Trophoblast cell (in vitro differentiated cells and primary cell): Measurements from ENCODE around the gene PDE6B.
A peak's percentile ranks its signal among the peaks of the same experiment; 100 is the strongest.

Experiments
- DNase-seq, 2 donors: peaks; one replicate each; pipeline ENCODE4 v3.0.0-alpha.2; 2016
- H2AFZ ChIP-seq: 2 replicates; pipeline ENCODE4 v1.6.1; 2013; ENCODE audit warnings: low read length, moderate library complexity, mild to moderate bottlenecking; ENCODE audit not compliant: insufficient read depth, poor library complexity
- H2AK5ac ChIP-seq: 2 replicates; pipeline ENCODE4 v1.6.1; 2013; ENCODE audit warnings: mild to moderate bottlenecking, low read length
- H2BK120ac ChIP-seq: 2 replicates; pipeline ENCODE4 v1.6.1; 2013; ENCODE audit warnings: low read length, mild to moderate bottlenecking, moderate library complexity; ENCODE audit not compliant: insufficient read depth, poor library complexity
- H2BK12ac ChIP-seq: 2 replicates; pipeline ENCODE4 v1.6.1; 2013; ENCODE audit warnings: mild to moderate bottlenecking, low read length, moderate library complexity
- H2BK5ac ChIP-seq: 2 replicates; pipeline ENCODE4 v1.6.1; 2013; ENCODE audit warnings: low read length, low read depth, moderate library complexity, mild to moderate bottlenecking; ENCODE audit not compliant: poor library complexity
- H3K14ac ChIP-seq: 2 replicates; pipeline ENCODE4 v1.6.1; 2013; ENCODE audit warnings: mild to moderate bottlenecking, low read length
- H3K18ac ChIP-seq: 2 replicates; pipeline ENCODE4 v1.6.1; 2013; ENCODE audit warnings: mild to moderate bottlenecking, low read length
- H3K23ac ChIP-seq: 2 replicates; pipeline ENCODE4 v1.6.1; 2013; ENCODE audit warnings: low read length
- H3K27ac ChIP-seq: 2 replicates; pipeline ENCODE4 v1.5.1; 2013; ENCODE audit warnings: low read depth, mild to moderate bottlenecking, inconsistent platforms, low read length, moderate library complexity
- H3K27me3 ChIP-seq: 2 replicates; pipeline ENCODE4 v1.6.1; 2013; ENCODE audit warnings: inconsistent platforms, mild to moderate bottlenecking, low read length, moderate library complexity; ENCODE audit not compliant: insufficient read depth
- H3K36me3 ChIP-seq, 2 experiments: 1 replicate in 1 of 2; 2 replicates in 1 of 2; pipeline ENCODE4 v1.6.1; 2013; ENCODE audit warnings: low read length in 2 of 2, mild to moderate bottlenecking in 2 of 2, moderate library complexity in 1 of 2; ENCODE audit not compliant: insufficient read depth in 2 of 2, control insufficient read depth in 1 of 2
- H3K4ac ChIP-seq: 2 replicates; pipeline ENCODE4 v1.6.1; 2013; ENCODE audit warnings: low read depth, mild to moderate bottlenecking, low read length, moderate library complexity
- H3K4me1 ChIP-seq, 2 experiments: 1 replicate in 1 of 2; 2 replicates in 1 of 2; pipeline ENCODE4 v1.6.1; 2013; ENCODE audit warnings: low read length in 2 of 2, mild to moderate bottlenecking in 2 of 2, moderate library complexity in 1 of 2; ENCODE audit not compliant: insufficient read depth in 2 of 2, control insufficient read depth in 1 of 2
- H3K4me2 ChIP-seq: 2 replicates; pipeline ENCODE4 v1.6.1; 2013; ENCODE audit warnings: inconsistent platforms, mild to moderate bottlenecking, low read length, moderate library complexity
- H3K4me3 ChIP-seq: 2 replicates; pipeline ENCODE4 v1.5.1; 2013; ENCODE audit warnings: mild to moderate bottlenecking, low read depth, low read length, inconsistent platforms
- H3K79me1 ChIP-seq: one replicate; pipeline ENCODE4 v1.6.1; 2013; ENCODE audit warnings: low read length
- H3K79me2 ChIP-seq: 2 replicates; pipeline ENCODE4 v1.6.1; 2013; ENCODE audit warnings: low read length, mild to moderate bottlenecking; ENCODE audit not compliant: control insufficient read depth, insufficient read depth, poor library complexity
- H3K9ac ChIP-seq: 2 replicates; pipeline ENCODE4 v1.6.1; 2013; ENCODE audit warnings: mild to moderate bottlenecking, low read length
- H3K9me3 ChIP-seq: 2 replicates; pipeline ENCODE4 v1.6.1; 2013; ENCODE audit warnings: low read depth, mild to moderate bottlenecking, control low read depth, inconsistent platforms, low read length; ENCODE audit not compliant: insufficient read depth
- H4K12ac ChIP-seq: 2 replicates; pipeline ENCODE4 v1.6.1; 2013; ENCODE audit warnings: low read depth, mild to moderate bottlenecking, low read length, moderate library complexity
- H4K8ac ChIP-seq: 2 replicates; pipeline ENCODE4 v1.6.1; 2013; ENCODE audit warnings: low read depth, mild to moderate bottlenecking, low read length, moderate library complexity
- H4K91ac ChIP-seq: one replicate; pipeline ENCODE4 v1.6.1; 2013; ENCODE audit warnings: low read depth, mild to moderate bottlenecking, low read length, moderate library complexity
- WGBS: extraction: QIAGEN DNeasy Blood & Tissue Kit; methylation state at CpG from one replicate; pipeline ENCODE4 v1.1.7; 2013; ENCODE audit warnings: missing lambda C conversion rate; ENCODE audit not compliant: insufficient read length, insufficient coverage; ENCODE audit errors: extremely low coverage; 5-methylcytosine and 5-hydroxymethylcytosine counted together

The PDE6B gene

GRCh38 chr4:600166-600565, 25.2 kb upstream of the PDE6B start:
- no peak overlapping the region for H3K23ac ChIP-seq
- WGBS = no CpG with 5 or more reads among the region's 6 CpGs

GRCh38 chr4:600850-601515, 24.4 kb upstream of the PDE6B start:
- H3K14ac ChIP-seq = no peak overlapping the region
- H3K79me1 ChIP-seq = no peaks in the 10 kb centered on the region
- no peak overlapping the region for H3K23ac ChIP-seq
- no peak overlapping the region for H2AK5ac ChIP-seq
- no peak overlapping the region for H3K4me3 ChIP-seq
- H3K4me1 ChIP-seq = no peaks in the 10 kb centered on the region
- no CpG with 5 or more reads among the region's 11 CpGs for WGBS
- peak overlapping the region; percentile 50 for H3K9ac ChIP-seq
- H3K27ac ChIP-seq = no peak overlapping the region
- H3K9me3 ChIP-seq = peaks cover 2% of the 10 kb centered on the region
- H4K12ac ChIP-seq = no peak overlapping the region
- no peaks in the 10 kb centered on the region for H3K27me3 ChIP-seq
- DNase-seq = no peak
- no peak overlapping the region for H2BK5ac ChIP-seq
- no peak overlapping the region for H3K4me2 ChIP-seq
- H2BK12ac ChIP-seq = no peak overlapping the region
- H3K36me3 ChIP-seq = no peaks in the 10 kb centered on the region
- no peak overlapping the region for H3K4ac ChIP-seq
- no peaks in the 10 kb centered on the region for H3K79me2 ChIP-seq
- no peak overlapping the region for H2BK120ac ChIP-seq
- no peak overlapping the region for H4K91ac ChIP-seq
- H3K18ac ChIP-seq = no peak overlapping the region
- H4K8ac ChIP-seq = no peak overlapping the region
- no peak overlapping the region for H2AFZ ChIP-seq

More at GRCh38 chr4:600166-600565, 25.2 kb upstream of the PDE6B start:
- no peaks in the 10 kb centered on the region for H3K4me1 ChIP-seq
- DNase-seq = no peak
- no peak overlapping the region for H2BK12ac ChIP-seq
- H3K9ac ChIP-seq = no peak overlapping the region
- H3K18ac ChIP-seq = no peak overlapping the region
- no peaks in the 10 kb centered on the region for H3K79me1 ChIP-seq
- H3K36me3 ChIP-seq = no peaks in the 10 kb centered on the region
- no peak overlapping the region for H3K4me2 ChIP-seq
- no peak overlapping the region for H4K8ac ChIP-seq
- H3K4me3 ChIP-seq = no peak overlapping the region
- no peaks in the 10 kb centered on the region for H3K27me3 ChIP-seq
- H3K4ac ChIP-seq = no peak overlapping the region
- H3K14ac ChIP-seq = no peak overlapping the region
- no peak overlapping the region for H3K27ac ChIP-seq
- no peak overlapping the region for H2BK5ac ChIP-seq
- no peak overlapping the region for H4K91ac ChIP-seq
- no peak overlapping the region for H4K12ac ChIP-seq
- no peak overlapping the region for H2AK5ac ChIP-seq
- H2BK120ac ChIP-seq = no peak overlapping the region
- no peak overlapping the region for H2AFZ ChIP-seq
- H3K79me2 ChIP-seq = no peaks in the 10 kb centered on the region
- peaks cover 2% of the 10 kb centered on the region for H3K9me3 ChIP-seq

DNA sequence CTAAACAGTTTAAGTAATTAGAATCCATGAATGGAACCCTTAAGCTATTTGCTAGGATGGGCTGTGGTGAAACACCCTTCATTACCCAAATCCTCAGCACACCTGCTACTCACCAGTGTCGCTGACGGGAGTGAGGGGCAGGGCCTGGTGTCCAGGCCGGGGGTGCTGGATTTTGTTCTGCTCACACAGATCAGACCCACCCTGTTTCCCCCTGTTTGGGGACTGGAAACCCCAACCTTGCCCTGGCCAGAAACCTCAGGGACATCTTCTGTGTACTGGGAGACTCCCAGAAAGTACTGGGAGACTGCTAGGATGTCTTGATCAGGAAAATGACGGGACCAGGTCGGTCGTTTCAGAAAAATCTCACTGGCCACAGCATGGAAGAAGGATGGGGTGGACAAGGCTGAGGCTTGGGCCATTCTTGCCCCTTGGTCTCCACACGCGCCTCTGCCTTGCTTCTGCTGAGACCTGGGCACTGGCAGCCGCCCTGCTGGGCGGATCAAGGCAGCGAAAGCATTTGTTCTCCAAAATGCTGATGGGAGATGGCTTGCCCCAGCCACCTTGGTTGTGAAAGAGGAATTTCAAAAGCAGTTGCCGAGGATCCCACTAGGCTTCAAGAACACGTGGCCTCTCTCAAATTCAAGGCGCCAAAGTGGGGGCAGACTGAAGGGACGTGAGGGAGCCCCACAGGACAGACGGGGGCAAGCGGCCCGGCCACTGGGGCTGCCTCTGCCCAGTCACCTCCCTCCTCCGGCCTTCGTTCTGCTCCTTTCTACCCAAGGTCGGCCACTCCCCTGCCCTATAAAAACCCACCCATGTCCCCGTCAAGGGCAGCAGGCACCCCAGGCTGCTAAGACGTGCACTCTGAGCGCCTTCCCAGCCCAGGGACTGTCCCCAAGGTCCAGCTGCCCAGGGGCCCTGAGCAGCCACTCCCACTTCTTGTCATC, 23.5 kb upstream of the PDE6B start:
- Histone ChIP-seq H3K79me2 (no peaks in the 10 kb centered on the region), H3K9me3 (peaks cover 2% of the 10 kb centered on the region), H4K12ac (no peak overlapping the region), H4K8ac (no peak overlapping the region), H3K27me3 (no peaks in the 10 kb centered on the region), H3K36me3 (no peaks in the 10 kb centered on the region), H3K4me1 (no peaks in the 10 kb centered on the region), H3K14ac (no peak overlapping the region), H3K4me3 (no peak overlapping the region), H2BK5ac (no peak overlapping the region), H3K4me2 (no peak overlapping the region), H3K23ac (no peak overlapping the region), H2AFZ (no peak overlapping the region), H3K4ac (no peak overlapping the region), H3K18ac (no peak overlapping the region), H3K27ac (no peak overlapping the region), H2BK120ac (no peak overlapping the region), H4K91ac (no peak overlapping the region), H2AK5ac (no peak overlapping the region), H2BK12ac (no peak overlapping the region), H3K9ac (no peak overlapping the region), H3K79me1 (no peaks in the 10 kb centered on the region)
- DNase-seq = no peak
- WGBS = no CpG with 5 or more reads among the region's 24 CpGs

DNA sequence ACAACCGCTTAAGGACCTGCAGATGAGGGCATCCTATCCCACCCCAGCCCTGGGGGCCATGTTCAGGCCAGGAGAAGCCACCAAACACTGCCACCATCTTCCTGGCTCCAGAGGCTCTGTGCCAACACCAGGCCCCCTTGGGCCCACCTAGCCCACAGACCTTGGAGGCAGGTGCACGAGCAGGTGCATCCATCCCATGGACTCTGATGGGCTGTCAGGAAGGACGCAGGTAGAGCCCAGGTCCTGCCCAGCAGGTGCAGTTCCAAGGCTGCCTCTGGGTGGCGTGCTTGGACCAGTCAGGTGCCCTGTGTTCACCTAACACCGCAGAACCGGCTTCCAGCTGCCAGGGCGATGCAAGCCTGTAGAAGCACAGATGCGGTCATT, 22.8 kb upstream of the PDE6B start:
- H3K4me3 ChIP-seq = no peak overlapping the region
- H3K14ac ChIP-seq = no peak overlapping the region
- H2AFZ ChIP-seq = no peak overlapping the region
- H4K8ac ChIP-seq = no peak overlapping the region
- H3K27ac ChIP-seq = no peak overlapping the region
- H3K4me2 ChIP-seq = no peak overlapping the region
- H3K4ac ChIP-seq = no peak overlapping the region
- no peak overlapping the region for H3K9ac ChIP-seq
- H3K79me2 ChIP-seq = no peaks in the 10 kb centered on the region
- WGBS = no CpG with 5 or more reads among the region's 8 CpGs
- H3K18ac ChIP-seq = no peak overlapping the region
- DNase-seq = peak; percentile 81 to 88
- peaks cover 2% of the 10 kb centered on the region for H3K9me3 ChIP-seq
- no peaks in the 10 kb centered on the region for H3K79me1 ChIP-seq
- H4K91ac ChIP-seq = no peak overlapping the region
- no peak overlapping the region for H2AK5ac ChIP-seq
- H3K27me3 ChIP-seq = no peaks in the 10 kb centered on the region
- H2BK12ac ChIP-seq = no peak overlapping the region
- no peaks in the 10 kb centered on the region for H3K4me1 ChIP-seq
- no peak overlapping the region for H3K23ac ChIP-seq
- H2BK120ac ChIP-seq = no peak overlapping the region
- no peak overlapping the region for H2BK5ac ChIP-seq
- H4K12ac ChIP-seq = no peak overlapping the region
- no peaks in the 10 kb centered on the region for H3K36me3 ChIP-seq
